ENCODE data around the gene CCDC134. TPM values are rescaled to one million over a fixed set of nuclear protein-coding genes. Genes with fewer than 3 reads are reported as not detected.

CCDC134 gene
- total and polyA plus RNA-seq, 2 of the 8 experiments (the other 6 are each of a cell fraction or from before 2014, with no cell fraction given) = 7.7 to 20.0 TPM

- no peak overlapping the region for H2BK20ac ChIP-seq (ENCODE audit: low read length)
- H3K23me2 ChIP-seq (ENCODE audit: low read depth, low read length) = no peaks in the 10 kb centered on the region
- POLR2A ChIA-PET (ENCODE audit: partially characterized antibody) = no interaction called here
- no peaks in the 10 kb centered on the region for H3K36me3 ChIP-seq (ENCODE audit: control insufficient read depth in 2 of 4, insufficient read depth in 4 of 4, low read length in 3 of 4)
- H2BK15ac ChIP-seq (ENCODE audit: low read length) = no peak overlapping the region
- no peak overlapping the region for H3K27ac ChIP-seq (ENCODE audit: low read depth, low read length)
- H3K79me2 ChIP-seq (ENCODE audit: control insufficient read depth in 1 of 2, insufficient read depth in 2 of 2, low read length in 2 of 2) = no peaks in the 10 kb centered on the region
- no peak overlapping the region for H2AFZ ChIP-seq (ENCODE audit: low read length)
- H2BK5ac ChIP-seq (ENCODE audit: low read depth, low read length) = no peak overlapping the region
- CTCF ChIA-PET (ENCODE audit: partially characterized antibody) = interaction anchor here (1.1 to 1.8 kb wide), 5 partner anchors 8 to 111 kb away, joined by 3 to 12 read pairs (median 4); no protein-coding TSS in a partner anchor
- H3K18ac ChIP-seq (ENCODE audit: extremely low read depth, low read length) = no peak overlapping the region
- no peak overlapping the region for H3K4me3 ChIP-seq (ENCODE audit: extremely low read depth in 1 of 4, insufficient read depth in 2 of 4, low read depth in 3 of 4, low read length in 4 of 4)
- no peaks in the 10 kb centered on the region for H3K79me1 ChIP-seq (ENCODE audit: low read depth, low read length)
- no peak overlapping the region for H2AK5ac ChIP-seq (ENCODE audit: low read depth, low read length)
- no peaks in the 10 kb centered on the region for H3K9me3 ChIP-seq (ENCODE audit: insufficient read depth in 2 of 2, low read depth in 1 of 2, low read length in 1 of 2)
- no peak overlapping the region for H2BK120ac ChIP-seq (replicated peaks; ENCODE audit: low read depth, low read length)
- H3K23ac ChIP-seq (ENCODE audit: insufficient read length) = no peak overlapping the region
- no peak overlapping the region for H3K14ac ChIP-seq (ENCODE audit: insufficient read length)
- no peaks in the 10 kb centered on the region; a peak in 1 of 7 replicates for H3K27me3 ChIP-seq (replicated peaks in 1 of 4; ENCODE audit: control insufficient read depth in 3 of 4, extremely low read depth in 1 of 4, insufficient read depth in 3 of 4, low read length in 3 of 4)
- H3K4me2 ChIP-seq (ENCODE audit: insufficient read depth in 1 of 2, low read depth in 2 of 2, low read length in 2 of 2) = no peak overlapping the region
- H4K5ac ChIP-seq (ENCODE audit: insufficient read length, low read depth, low read length) = no peak overlapping the region
- 43% methylated on average over 2 of the region's 2 CpGs; no CpG with 5 or more reads in 1 of the 2 experiments for WGBS, 2 experiments (ENCODE audit: extremely low coverage in 1 of 2, insufficient coverage in 1 of 2, insufficient read length in 1 of 2, insufficient replicate concordance in 2 of 2, low coverage in 1 of 2, low lambda C conversion rate in 2 of 2, missing lambda C conversion rate in 1 of 2)
- H3K4ac ChIP-seq (replicated peaks; ENCODE audit: insufficient read length, low read depth, low read length) = no peak overlapping the region
- no peak overlapping the region for H2BK12ac ChIP-seq (ENCODE audit: low read depth, low read length)
- no peak overlapping the region for H3K9ac ChIP-seq (replicated peaks in 1 of 4; ENCODE audit: extremely low read depth in 1 of 4, low read depth in 3 of 4, low read length in 3 of 4)
- no peak overlapping the region for H3K56ac ChIP-seq (replicated peaks; ENCODE audit: insufficient read length, low read depth, low read length)
- no peak overlapping the region for H4K8ac ChIP-seq (ENCODE audit: extremely low read depth, insufficient read depth, low read length)
- H4K20me1 ChIP-seq (replicated peaks in 1 of 2; ENCODE audit: control insufficient read depth in 1 of 2, insufficient read depth in 2 of 2, low read length in 2 of 2) = no peaks in the 10 kb centered on the region
- DNase-seq (ENCODE audit: low read depth in 1 of 2, low spot score in 2 of 2) = no peak
- no peak for FAIRE-seq
- no peak overlapping the region for H4K91ac ChIP-seq (replicated peaks; ENCODE audit: insufficient read length, low read length)
- peaks cover 0 to 7% (median 4%) of the 10 kb centered on the region in 4 experiments; a peak in 5 of 7 replicates for H3K4me1 ChIP-seq (replicated peaks in 1 of 4; ENCODE audit: control insufficient read depth in 3 of 4, insufficient read depth in 4 of 4, low read length in 3 of 4)
- TF ChIP-seq MAFK (IDR thresholded peaks at IDR 0.05; ENCODE audit: low read depth, low read length) (no peak), SIX5 (IDR thresholded peaks at IDR 0.05; ENCODE audit: low read depth, low read length) (no peak), CBX8 (IDR thresholded peaks at IDR 0.05; ENCODE audit: borderline replicate concordance, low read depth, low read length) (no peak), GABPA (IDR thresholded peaks at IDR 0.05; ENCODE audit: borderline replicate concordance, insufficient read depth, low read length) (no peak), BCL11A (IDR thresholded peaks at IDR 0.05; ENCODE audit: low read depth in 2 of 2, low read length in 2 of 2) (no peak), TCF12 (IDR thresholded peaks at IDR 0.05; ENCODE audit: low read depth, low read length) (no peak), JUND (IDR thresholded peaks at IDR 0.05; ENCODE audit: low read length) (no peak), NRF1 (IDR thresholded peaks at IDR 0.05; ENCODE audit: low read depth, low read length) (no peak), FOSL1 (IDR thresholded peaks at IDR 0.05; ENCODE audit: insufficient read depth, low read depth, low read length) (no peak)
- TF ChIP-seq, protein P1, sequence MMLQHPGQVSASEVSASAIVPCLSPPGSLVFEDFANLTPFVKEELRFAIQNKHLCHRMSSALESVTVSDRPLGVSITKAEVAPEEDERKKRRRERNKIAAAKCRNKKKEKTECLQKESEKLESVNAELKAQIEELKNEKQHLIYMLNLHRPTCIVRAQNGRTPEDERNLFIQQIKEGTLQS (IDR thresholded peaks at IDR 0.05; ENCODE audit: insufficient read depth, low read depth, low read length) = no peak
- TF ChIP-seq, protein P2, sequence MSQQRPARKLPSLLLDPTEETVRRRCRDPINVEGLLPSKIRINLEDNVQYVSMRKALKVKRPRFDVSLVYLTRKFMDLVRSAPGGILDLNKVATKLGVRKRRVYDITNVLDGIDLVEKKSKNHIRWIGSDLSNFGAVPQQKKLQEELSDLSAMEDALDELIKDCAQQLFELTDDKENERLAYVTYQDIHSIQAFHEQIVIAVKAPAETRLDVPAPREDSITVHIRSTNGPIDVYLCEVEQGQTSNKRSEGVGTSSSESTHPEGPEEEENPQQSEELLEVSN (IDR thresholded peaks at IDR 0.05) = no peak
- TF ChIP-seq, protein P3, sequence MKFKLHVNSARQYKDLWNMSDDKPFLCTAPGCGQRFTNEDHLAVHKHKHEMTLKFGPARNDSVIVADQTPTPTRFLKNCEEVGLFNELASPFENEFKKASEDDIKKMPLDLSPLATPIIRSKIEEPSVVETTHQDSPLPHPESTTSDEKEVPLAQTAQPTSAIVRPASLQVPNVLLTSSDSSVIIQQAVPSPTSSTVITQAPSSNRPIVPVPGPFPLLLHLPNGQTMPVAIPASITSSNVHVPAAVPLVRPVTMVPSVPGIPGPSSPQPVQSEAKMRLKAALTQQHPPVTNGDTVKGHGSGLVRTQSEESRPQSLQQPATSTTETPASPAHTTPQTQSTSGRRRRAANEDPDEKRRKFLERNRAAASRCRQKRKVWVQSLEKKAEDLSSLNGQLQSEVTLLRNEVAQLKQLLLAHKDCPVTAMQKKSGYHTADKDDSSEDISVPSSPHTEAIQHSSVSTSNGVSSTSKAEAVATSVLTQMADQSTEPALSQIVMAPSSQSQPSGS (IDR thresholded peaks at IDR 0.05; ENCODE audit: low read length) = no peak
Observed at GRCh38 chr22:41753984-41754383, 46.5 kb upstream of the CCDC134 start.

Measured in H1 (cell line).